GM18498 (cell line): ENCODE measurements around the gene ASB5.

Source experiments
- ATAC-seq: cut with Tn5 transposase; IDR thresholded peaks from one replicate; pipeline ENCODE4 v1.9.1; 2021; ENCODE audit warnings: mild to moderate bottlenecking, moderate library complexity; ENCODE audit not compliant: unreplicated experiment

ASB5 gene

DNA sequence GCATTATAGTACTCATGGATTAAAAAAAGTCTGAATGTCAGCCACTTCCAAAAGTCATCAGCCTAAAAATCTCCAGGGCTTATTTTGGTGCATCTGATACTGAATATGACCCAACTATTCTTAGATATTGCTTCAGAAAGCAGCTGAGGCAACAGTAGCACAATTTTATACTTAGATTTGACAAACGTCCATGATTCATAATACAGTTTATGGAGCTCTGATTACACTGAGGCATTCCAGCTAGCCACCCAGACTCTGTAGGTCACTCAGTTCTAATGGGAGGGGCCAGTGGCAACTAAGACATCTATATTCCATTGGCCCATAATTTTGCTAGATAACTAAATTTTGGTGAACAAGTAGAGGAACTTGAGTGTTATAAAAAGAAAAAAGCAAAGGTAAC is 84.0 kb downstream of the ASB5 start:
- no peak for ATAC-seq
